Activated CD4-positive, CD25-positive, alpha-beta regulatory T cell treated with anti-CD3 and anti-CD28 coated beads, Interleukin-2, amount 50 U/mL, for 24 hours (primary cell): ENCODE data around the gene C5AR2.
A peak's percentile ranks its signal among the peaks of the same experiment; 100 is the strongest.
"Not testable (repeated sequence)": the region's sequence is repeated elsewhere in the genome, so short reads cannot be mapped to it uniquely, and the experiment has no call there.

Source experiments
- ATAC-seq, 2 donors: fragments of 150-1000 bp; cut with Tn5 transposase; one replicate each; pipeline ENCODE4 v1.10.0; 2021; ENCODE audit warnings: mild to moderate bottlenecking in 1 of 2, moderate library complexity in 1 of 2

The C5AR2 gene

DNA sequence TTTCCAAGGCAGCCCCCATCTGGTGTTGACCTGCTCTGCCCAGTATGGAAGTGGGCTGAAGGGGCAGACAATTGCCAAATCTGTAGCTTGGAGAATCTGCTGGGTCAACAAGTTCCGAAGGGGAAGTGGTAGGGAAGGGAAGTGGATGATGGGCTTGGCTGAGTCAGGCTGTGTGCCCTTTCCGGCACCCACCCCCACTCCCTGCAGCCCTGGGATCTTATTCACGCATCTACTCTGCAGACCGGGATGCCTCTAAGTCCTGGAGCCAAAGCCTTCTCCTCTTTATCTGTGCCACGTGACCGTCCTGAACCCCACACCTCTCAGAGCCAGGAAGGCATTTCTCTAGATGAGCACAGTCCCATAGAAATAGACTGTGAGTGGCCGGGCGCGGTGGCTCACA lies 7.5 kb upstream of the C5AR2 start:
- ATAC-seq: no peak

GRCh38 chr19:47330466-47330869 lies 1.5 kb upstream of the C5AR2 start:
- no peak for ATAC-seq

DNA sequence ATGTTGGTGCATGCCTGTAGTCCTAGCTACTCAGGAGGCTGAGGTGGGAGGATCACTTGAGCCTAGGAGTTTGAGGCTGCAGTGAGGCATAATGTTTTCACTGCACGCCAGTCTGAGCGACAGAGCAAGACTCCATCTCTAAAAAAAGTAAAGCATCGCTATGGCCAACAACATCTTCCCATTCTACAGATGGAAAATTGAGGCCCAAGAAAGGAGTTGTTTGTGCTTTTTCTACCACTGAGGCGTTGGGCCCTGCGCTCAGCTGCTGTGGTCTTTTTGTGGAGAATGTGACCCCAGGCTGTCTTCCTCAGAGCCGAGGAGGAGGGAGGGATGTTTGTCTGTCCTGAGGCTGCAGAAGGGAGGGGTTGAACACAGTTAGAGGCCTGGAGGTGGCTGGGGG lies 485 bp upstream of the C5AR2 start:
- ATAC-seq: no peak

DNA sequence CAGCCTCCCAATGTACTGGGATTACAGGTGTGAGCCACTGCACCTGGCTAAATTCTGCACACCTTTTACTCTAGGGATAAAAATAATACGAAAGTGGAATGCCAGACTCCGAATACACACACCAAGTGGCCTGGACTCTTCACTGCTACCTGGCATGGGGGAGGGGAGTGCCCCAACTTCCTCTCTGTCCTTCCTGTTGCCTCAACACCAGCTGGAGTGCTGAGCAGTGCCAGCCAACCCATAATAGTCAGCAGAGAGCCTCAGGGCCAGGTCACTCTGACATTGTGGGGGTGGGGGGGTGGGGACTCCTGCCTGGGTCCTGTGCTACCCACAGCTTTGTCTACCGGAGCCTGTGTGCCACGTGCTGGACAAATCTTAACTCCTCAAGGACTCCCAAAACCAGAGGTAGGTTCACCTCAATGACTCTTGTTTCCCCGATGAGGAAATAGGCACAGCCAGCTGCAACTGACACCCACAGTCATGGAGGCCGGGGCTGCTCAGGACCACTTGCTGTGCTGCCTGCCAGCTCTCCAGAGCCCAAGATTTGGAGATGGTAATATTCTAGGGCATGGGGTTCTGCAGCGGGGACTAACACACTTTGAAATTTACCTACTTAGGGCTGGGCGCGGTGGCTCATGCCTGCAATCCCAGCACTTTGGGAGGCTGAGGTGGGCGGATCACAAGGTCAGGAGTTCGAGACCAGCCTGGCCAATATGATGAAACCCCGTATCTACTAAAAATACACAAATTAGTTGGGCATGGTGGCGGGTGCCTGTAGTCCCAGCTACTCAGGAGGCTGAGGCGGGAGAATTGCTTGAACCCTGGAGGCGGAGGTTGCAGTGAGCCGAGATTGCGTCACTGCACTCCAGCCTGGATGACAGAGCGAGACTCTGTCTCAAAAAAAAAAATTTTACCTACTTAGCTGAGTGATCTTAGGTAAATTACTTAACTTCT lies 5.1 kb downstream of the C5AR2 start:
- ATAC-seq: peak in 1 of 2 donors; percentile 51

DNA sequence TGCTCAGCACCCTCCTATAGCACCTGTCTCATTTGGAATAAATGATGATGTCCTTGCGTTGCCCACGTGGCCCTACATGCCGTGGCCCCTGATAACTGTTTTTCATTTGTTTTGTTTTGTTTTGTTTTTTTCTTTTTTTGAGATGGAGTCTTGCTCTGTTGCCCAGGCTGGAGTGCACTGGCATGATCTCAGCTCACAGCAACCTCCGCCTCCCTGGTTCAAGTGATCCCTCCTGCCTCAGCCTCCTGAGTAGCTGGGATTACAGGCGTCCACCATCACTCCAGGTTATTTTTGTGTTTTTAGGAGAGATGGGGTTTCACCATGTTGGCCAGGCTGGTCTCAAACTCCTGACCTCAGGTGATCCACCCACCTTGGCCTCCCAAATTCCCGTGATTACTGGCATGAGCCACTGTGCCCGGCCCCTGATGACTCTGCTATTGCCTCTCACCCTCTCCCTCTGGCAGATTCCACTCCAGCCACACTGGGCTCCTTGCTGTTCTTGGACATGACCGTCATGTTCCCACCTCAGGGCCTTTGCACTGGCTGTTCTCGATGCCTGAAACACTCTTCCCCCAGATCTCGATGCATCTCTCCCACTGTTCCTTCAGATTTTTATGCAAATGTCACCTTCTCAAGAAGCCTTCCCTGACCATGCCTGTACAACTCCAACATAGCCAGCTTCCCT lies 7.4 kb downstream of the C5AR2 start:
- no peak for ATAC-seq

DNA sequence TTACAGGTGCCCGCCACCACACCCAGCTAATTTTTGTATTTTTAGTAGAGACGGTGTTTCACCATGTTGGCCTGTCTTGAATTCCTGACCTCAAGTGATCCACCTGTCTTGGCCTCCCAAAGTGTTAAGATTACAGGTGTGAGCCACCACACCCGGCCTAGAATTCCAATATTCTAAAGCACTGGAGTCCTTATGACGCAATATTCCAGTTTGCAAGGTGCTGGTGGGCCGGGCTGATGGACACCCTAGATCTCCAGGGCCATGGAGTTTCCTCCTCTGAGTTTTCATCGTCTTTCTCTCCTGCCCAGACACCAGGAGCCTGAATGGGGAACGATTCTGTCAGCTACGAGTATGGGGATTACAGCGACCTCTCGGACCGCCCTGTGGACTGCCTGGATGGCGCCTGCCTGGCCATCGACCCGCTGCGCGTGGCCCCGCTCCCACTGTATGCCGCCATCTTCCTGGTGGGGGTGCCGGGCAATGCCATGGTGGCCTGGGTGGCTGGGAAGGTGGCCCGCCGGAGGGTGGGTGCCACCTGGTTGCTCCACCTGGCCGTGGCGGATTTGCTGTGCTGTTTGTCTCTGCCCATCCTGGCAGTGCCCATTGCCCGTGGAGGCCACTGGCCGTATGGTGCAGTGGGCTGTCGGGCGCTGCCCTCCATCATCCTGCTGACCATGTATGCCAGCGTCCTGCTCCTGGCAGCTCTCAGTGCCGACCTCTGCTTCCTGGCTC lies 8.7 kb downstream of the C5AR2 start:
- no peak for ATAC-seq

GRCh38 chr19:47341734-47342133 lies 9.8 kb downstream of the C5AR2 start:
- no peak for ATAC-seq

DNA sequence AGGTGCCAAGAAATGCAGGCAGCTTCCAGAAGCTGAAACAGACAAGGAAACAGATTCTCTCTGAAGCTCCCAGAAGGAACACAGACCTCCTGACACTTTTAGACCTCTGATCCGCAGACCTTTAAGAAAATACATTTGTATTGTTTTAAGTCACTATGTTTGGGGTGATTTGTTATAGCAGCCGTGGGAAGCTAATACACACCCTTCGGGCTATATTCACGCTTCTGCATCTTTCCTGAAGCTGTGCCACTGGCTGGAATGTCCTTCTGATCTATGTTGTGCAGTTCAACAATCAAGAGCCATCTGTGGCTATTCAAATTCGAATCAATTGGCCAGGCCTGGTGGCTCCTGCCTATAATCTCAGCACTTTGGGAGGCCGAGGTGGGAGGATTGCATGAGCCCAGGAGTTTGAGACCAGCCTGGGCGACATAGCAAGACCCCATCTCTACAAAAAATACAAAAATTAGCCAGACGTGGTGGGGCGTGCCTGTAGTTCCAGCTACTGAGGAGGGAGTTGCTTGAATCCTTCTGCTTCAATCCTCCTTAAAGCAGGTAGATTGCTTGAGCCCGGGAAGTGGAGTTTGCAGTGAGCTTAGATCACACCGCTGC lies 11.3 kb downstream of the C5AR2 start:
- no peak for ATAC-seq

- no peak for ATAC-seq
Observed at GRCh38 chr19:47344425-47344824, 12.4 kb downstream of the C5AR2 start.

DNA sequence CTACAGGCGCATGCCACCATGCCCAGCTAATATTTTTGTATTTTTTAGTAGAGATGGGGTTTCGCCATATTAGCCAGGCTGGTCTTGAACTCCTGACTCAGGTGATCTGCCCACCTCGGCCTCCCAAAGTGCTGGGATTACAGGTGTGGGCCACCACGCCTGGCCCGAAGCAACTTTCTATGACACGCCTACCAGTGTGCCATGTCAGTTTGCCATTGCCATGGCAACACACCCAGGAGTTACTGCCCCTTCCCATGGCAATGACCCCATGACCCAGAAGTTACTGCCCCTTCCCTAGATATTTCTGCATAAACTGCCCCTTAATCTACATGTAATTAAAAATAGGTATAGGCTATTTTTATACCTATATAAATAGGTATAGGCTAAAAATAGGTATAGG lies 14.0 kb downstream of the C5AR2 start:
- ATAC-seq: not testable (repeated sequence)

DNA sequence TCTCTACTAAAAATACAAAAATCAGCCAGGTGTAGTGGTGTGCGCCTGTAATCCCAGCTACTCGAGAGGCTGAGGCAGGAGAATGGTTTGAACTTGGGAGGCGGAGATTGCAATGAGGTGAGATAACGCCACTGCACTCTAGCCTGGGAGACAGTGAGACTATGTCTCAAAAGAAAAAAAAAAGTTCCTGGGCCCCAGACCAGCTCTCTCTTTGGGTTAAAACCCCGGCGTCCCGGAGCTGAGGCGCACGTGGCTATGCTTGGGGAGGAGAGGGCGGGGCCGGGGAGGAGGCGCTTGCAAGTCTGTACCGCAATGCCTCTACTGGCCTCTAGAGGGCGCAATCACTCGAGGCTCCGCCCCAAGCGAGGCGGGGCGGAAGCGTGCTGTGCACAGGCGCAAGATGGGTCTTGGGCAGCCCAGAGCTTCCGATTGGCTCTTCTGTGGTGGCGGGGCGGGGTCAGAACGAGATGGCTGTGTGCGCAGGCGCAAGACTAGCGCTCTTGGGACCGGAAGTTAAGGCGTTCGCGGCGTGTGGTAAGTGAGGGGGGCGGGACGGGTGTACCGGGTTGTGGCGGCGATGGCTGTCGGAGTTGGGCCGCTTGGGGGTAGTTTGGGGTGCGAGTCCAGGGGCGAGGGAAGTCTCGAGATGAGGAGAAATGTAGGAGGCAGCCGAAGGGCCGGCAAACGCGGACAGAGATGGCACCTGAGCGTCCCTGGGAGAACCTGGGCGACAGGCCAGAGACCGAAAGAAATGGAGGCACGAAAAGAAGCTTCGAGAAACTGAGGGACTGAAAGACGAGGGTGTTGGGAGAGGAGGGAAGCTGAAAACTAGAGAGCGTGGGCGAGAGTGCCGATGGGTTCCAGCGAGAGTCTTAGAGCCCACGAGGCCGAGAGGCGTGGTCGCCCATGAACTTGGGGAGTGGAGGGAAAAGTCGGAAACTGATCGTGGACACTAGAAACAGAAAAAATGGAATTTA lies 17.1 kb downstream of the C5AR2 start, which contains the start of gene DHX34:
TSS of gene DHX34 (plus strand) at position 497 of the 977 bp plus-strand sequence. CDS start 3,716 bp downstream, outside the sequence.
- ATAC-seq: peak; percentile 94 to 96

GRCh38 chr19:47350630-47351029 lies 18.7 kb downstream of the C5AR2 start:
- ATAC-seq: no peak

DNA sequence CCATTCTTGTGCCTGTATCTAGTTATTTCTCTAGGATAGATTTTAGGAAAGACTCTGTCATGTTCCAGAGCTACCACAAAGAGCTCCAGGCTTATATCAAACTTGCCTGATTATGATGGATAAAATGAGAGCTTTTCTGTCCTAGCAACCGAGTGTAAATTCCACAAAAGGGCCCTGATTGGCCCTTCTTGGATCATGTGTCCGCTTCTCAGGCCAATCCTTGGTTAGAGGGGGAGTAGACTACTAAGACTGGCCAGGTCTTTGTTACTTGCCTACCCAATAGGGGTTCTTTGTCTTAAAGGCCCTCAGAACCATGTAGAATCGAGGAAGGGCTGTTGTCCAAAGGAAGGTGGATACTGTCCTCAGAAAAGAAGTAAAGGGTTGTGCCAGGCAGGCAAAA lies 19.6 kb downstream of the C5AR2 start:
- ATAC-seq: no peak

GRCh38 chr19:47352095-47352494 lies 20.1 kb downstream of the C5AR2 start:
- no peak for ATAC-seq

- no peak for ATAC-seq
Observed at GRCh38 chr19:47353307-47353712, 21.3 kb downstream of the C5AR2 start.

DNA sequence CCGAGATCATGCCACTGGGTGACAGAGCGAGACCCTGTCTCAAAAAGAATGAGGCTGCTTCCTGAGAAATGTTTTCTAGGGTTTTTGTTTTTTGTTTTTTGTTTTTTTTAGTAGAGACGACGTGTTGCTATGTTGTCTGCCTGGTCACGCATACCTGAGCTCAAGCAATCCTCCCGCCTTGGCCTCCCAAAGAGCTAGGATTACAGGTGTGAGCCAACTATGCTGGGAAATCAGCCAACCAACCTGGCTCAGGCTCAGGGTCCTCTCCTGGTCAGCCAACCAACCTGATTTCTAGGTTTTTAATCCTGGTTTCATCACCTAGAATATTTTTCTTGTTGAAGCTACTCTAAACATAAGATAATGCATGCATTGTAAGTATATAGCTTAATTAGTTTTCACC lies 24.9 kb downstream of the C5AR2 start:
- ATAC-seq: no peak

DNA sequence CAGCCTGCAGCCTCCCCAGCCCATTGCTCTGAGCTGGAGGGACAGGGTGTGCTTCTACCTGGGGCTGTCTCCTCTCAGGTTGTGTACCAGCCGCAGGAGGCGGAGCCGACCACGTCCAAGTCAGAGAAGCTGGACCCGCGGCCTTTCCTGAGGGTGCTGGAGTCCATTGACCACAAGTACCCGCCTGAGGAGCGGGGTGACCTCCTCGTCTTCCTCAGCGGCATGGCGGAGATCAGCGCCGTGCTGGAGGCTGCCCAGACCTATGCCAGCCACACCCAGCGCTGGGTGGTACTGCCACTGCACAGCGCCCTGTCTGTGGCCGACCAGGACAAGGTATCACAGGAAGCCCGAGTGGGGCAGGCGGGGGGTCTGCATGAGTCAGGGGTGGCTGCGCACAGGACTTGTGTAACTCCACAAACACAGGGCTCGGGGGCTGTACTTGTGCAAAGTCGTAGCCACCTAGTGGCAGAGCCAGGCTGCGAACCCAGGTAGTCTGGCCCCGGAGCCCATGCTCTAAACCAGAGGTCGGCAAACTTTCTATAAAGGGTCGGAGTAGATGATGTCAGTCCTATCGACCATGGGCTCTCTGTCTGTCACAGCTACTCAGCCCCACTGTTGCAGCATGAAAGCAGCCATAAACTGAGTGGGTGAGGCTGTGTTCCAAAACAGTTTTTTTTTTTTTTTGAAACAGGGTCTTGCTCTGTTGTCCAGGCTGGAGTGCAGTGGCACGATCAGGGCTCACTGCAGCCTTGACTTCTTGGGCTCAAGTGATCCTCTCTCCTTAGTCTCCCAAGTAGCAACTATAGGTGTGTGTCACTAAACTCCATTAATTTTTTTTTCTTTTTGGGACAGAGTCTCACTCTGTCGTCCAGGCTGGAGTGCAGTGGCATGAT lies 26.1 kb downstream of the C5AR2 start:
- ATAC-seq: no peak

- no peak for ATAC-seq
Observed at GRCh38 chr19:47358936-47359335, 27.0 kb downstream of the C5AR2 start.

DNA sequence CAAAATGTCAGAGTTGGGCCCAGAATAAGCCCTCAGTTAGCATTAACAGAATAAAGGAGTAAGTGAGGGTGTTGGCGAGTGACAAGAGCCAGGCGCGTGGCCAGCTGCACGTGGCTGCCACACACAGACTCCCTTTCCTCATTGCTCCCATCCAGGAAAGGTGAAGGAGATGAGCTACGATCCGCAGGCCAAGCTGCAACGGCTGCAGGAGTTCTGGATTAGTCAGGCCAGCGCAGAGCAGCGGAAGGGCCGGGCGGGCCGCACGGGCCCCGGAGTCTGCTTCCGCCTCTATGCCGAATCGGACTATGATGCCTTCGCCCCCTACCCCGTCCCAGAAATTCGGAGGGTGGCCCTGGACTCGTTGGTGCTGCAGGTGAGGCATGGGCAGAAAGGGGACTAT lies 30.3 kb downstream of the C5AR2 start:
- ATAC-seq: no peak

- ATAC-seq: no peak
Observed at GRCh38 chr19:47363758-47364531, 32.0 kb downstream of the C5AR2 start.
